ENCODE measurements around the gene ACTL7B. TPM values are rescaled to one million over a fixed set of nuclear protein-coding genes. Genes with fewer than 3 reads are reported as not detected.

The ACTL7B gene
- polyA plus RNA-seq, 3 donors: 0.05 TPM; not detected in 2

GRCh38 chr9:108838017-108838416, 17.8 kb downstream of the ACTL7B start:
- no peaks in the 10 kb centered on the region for H3K36me3 Mint-ChIP-seq
- H3K27ac Mint-ChIP-seq: no peak overlapping the region
- 95% methylated on average over 2 of the region's 6 CpGs for WGBS (ENCODE audit: insufficient coverage)
- peaks cover 0 to 3% (median 1%) of the 10 kb centered on the region in 3 donors for H3K27me3 Mint-ChIP-seq (ENCODE audit: low read depth in 3 of 3)
- H3K4me1 ChIP-seq (ENCODE audit: control insufficient read depth in 1 of 2, insufficient read depth in 2 of 2, low read length in 2 of 2): peaks cover 34 to 44% of the 10 kb centered on the region in 2 donors
- H3K4me1 Mint-ChIP-seq: peaks cover 36% of the 10 kb centered on the region
- H2AFZ ChIP-seq (ENCODE audit: insufficient read depth, low read depth, low read length, poor library complexity, severe bottlenecking): no peak overlapping the region
- TF ChIP-seq CTCF (IDR thresholded peaks at IDR 0.05): no peak
- H3K79me2 ChIP-seq (ENCODE audit: insufficient read depth, low read length): no peaks in the 10 kb centered on the region
- no peaks in the 10 kb centered on the region for H3K36me3 ChIP-seq (replicated peaks in 1 of 2; ENCODE audit: control insufficient read depth in 1 of 2, insufficient read depth in 2 of 2, low read length in 2 of 2)
- no peaks in the 10 kb centered on the region for H4K20me1 ChIP-seq (ENCODE audit: insufficient read depth, low read length)
- DNase-seq: no peak
- no peaks in the 10 kb centered on the region for H3K27me3 ChIP-seq (ENCODE audit: control insufficient read depth in 2 of 2, insufficient read depth in 2 of 2, low read length in 2 of 2)
- H3K27ac ChIP-seq (ENCODE audit: low read depth in 1 of 2, low read length in 2 of 2): no peak overlapping the region
- no peak overlapping the region for H3K9ac ChIP-seq (ENCODE audit: insufficient read depth, low read length, poor library complexity, severe bottlenecking)
- H3K4me3 Mint-ChIP-seq: no peak overlapping the region
- H3K4me3 ChIP-seq (replicated peaks in 1 of 3; ENCODE audit: low read depth in 2 of 3, low read length in 3 of 3): no peak overlapping the region
- no peaks in the 10 kb centered on the region for H3K9me3 ChIP-seq (replicated peaks in 1 of 2; ENCODE audit: control insufficient read depth in 1 of 2, insufficient read depth in 1 of 2, low read length in 2 of 2)
- H3K4me2 ChIP-seq (replicated peaks; ENCODE audit: extremely low read depth, low read length, poor library complexity, severe bottlenecking): no peak overlapping the region
- H3K9me3 Mint-ChIP-seq: peaks cover 0 to 4% (median 0%) of the 10 kb centered on the region in 7 donors
- intact Hi-C loops (cut with micrococcal nuclease): no loop called here

GRCh38 chr9:108837530-108837929, 18.3 kb downstream of the ACTL7B start:
- no peaks in the 10 kb centered on the region for H3K27me3 ChIP-seq (ENCODE audit: control insufficient read depth in 2 of 2, insufficient read depth in 2 of 2, low read length in 2 of 2)
- H3K36me3 ChIP-seq (replicated peaks in 1 of 2; ENCODE audit: control insufficient read depth in 1 of 2, insufficient read depth in 2 of 2, low read length in 2 of 2): no peaks in the 10 kb centered on the region
- Mint-ChIP-seq H3K27ac (no peak overlapping the region), H3K4me1 (peaks cover 32% of the 10 kb centered on the region), H3K36me3 (no peaks in the 10 kb centered on the region), H3K27me3 (ENCODE audit: low read depth in 3 of 3) (peaks cover 0 to 3% (median 0%) of the 10 kb centered on the region in 3 donors), H3K9me3 (peaks cover 0 to 4% (median 0%) of the 10 kb centered on the region in 7 donors), H3K4me3 (no peak overlapping the region)
- H3K9me3 ChIP-seq (replicated peaks in 1 of 2; ENCODE audit: control insufficient read depth in 1 of 2, insufficient read depth in 1 of 2, low read length in 2 of 2): no peaks in the 10 kb centered on the region
- H3K9ac ChIP-seq (ENCODE audit: insufficient read depth, low read length, poor library complexity, severe bottlenecking): no peak overlapping the region
- H3K4me1 ChIP-seq (ENCODE audit: control insufficient read depth in 1 of 2, insufficient read depth in 2 of 2, low read length in 2 of 2): peaks cover 29 to 39% of the 10 kb centered on the region in 2 donors
- no peak overlapping the region for H3K4me3 ChIP-seq (replicated peaks in 1 of 3; ENCODE audit: low read depth in 2 of 3, low read length in 3 of 3)
- WGBS (ENCODE audit: insufficient coverage): no CpG with 5 or more reads among the region's 4 CpGs
- no peak for DNase-seq
- H3K4me2 ChIP-seq (replicated peaks; ENCODE audit: extremely low read depth, low read length, poor library complexity, severe bottlenecking): no peak overlapping the region
- H4K20me1 ChIP-seq (ENCODE audit: insufficient read depth, low read length): no peaks in the 10 kb centered on the region
- no peak for TF ChIP-seq CTCF (IDR thresholded peaks at IDR 0.05)
- no peaks in the 10 kb centered on the region for H3K79me2 ChIP-seq (ENCODE audit: insufficient read depth, low read length)
- no peak overlapping the region for H2AFZ ChIP-seq (ENCODE audit: insufficient read depth, low read depth, low read length, poor library complexity, severe bottlenecking)
- H3K27ac ChIP-seq (ENCODE audit: low read depth in 1 of 2, low read length in 2 of 2): no peak overlapping the region
- intact Hi-C loops (cut with micrococcal nuclease): no loop called here

Measured in CD14-positive monocyte (primary cell).